HPDE6-E6E7 (cell line): ENCODE results near the gene MCUR1.
A peak's percentile ranks its signal among the peaks of the same experiment; 100 is the strongest.
"Not testable (repeated sequence)": the region's sequence is repeated elsewhere in the genome, so short reads cannot be mapped to it uniquely, and the experiment has no call there.

Experiments
- DNase-seq: peaks from one replicate; pipeline ENCODE4 v3.0.0; 2011; ENCODE audit warnings: missing footprints; ENCODE audit errors: extremely low spot score

MCUR1 gene

GRCh38 chr6:13828656-13829301 is 14.4 kb upstream of the MCUR1 start:
- DNase-seq = not testable (repeated sequence)

- DNase-seq = no peak
These were observed 12.7 kb upstream of the MCUR1 start for GRCh38 chr6:13827032-13827431.

- no peak for DNase-seq
These were observed 11.5 kb upstream of the MCUR1 start for GRCh38 chr6:13825871-13826270.

- no peak for DNase-seq
These were observed 4.0 kb upstream of the MCUR1 start for GRCh38 chr6:13818341-13818740.

GRCh38 chr6:13814938-13815575 is 700 bp upstream of the MCUR1 start:
- no peak for DNase-seq

DNA sequence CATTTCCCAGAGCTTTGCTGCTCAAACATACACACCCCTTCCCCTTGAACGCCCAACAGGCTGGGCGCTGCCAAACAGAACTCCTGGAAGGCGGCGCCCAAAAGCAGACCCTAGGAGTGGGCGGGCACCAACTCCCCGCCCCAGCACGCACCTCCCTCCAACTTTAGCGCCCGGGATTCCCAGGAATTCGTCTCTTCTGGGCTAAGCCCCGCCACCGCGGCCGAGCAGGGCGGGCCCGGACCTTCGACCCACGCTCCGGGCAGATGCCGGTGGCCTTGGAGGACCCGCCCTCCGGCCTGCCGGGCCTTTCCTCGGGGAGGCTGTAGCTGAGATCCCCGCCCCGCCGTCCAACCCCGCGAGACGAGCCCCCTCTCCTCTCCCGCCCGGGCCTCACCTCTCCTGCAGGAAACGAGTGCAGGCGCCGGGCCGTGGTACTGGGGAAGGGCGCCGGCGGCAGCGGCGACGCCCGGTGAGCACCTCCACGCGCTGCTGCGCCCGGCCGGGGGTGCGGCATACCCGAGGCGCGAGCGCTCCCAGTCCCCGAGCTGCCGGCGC is 659 bp downstream of the MCUR1 start:
- DNase-seq = no peak

DNA sequence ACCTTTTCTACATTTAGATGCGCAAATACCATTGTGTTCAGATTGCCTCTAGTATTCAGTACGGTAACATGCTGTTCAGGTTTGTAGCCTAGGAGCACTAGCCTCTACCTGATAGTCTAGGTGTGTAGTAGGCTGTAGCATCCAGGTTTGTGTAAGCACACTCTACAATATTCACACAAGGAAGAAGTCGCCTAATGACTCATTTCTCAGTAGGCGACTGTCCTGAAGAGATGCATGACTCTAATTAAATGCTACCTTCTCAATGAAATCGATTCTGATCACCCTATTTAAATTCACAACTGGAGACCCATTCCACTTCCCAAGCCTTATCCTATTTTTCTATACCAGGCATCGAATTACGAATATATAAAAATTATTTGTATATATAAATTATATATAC is 1.3 kb downstream of the MCUR1 start:
- no peak for DNase-seq

GRCh38 chr6:13812359-13812642 is 2.1 kb downstream of the MCUR1 start:
- DNase-seq = no peak

- no peak for DNase-seq
These were observed 2.6 kb downstream of the MCUR1 start for GRCh38 chr6:13811627-13812358.

DNA sequence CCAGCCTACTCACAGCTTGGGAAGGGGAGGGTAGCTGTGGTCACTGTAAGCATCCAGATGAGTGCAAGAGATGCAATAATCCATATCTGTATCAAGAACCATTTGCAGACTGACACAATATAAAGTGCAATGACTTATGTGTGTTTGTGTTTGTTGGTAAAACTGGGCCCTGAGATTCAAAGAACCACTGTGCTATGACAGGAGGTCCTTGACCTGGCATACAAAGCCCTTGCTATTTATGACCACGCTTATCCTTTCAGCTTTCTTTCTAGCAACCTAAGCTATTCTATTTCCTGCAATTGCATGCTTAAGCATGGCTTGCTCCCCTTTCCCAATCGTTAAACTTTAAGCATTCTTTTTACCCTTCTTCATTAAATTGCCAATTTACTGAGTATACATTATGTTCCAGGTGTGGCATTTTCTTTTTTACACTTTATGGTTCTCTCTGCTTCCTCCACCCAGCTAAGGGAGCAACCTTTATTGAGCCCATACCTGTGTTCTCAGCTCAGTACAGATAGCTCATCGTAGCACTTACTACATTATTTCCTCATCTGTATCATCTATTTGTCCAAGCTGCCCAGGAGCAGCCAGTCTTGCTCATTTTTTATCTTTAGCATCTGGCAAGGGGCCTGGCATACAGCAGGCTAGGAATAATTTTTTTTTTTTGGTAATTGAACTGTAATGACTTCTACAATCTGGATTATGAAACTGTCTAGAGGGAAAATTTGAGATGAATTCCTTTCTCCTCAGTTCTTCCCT is 3.5 kb downstream of the MCUR1 start:
- DNase-seq = no peak

DNA sequence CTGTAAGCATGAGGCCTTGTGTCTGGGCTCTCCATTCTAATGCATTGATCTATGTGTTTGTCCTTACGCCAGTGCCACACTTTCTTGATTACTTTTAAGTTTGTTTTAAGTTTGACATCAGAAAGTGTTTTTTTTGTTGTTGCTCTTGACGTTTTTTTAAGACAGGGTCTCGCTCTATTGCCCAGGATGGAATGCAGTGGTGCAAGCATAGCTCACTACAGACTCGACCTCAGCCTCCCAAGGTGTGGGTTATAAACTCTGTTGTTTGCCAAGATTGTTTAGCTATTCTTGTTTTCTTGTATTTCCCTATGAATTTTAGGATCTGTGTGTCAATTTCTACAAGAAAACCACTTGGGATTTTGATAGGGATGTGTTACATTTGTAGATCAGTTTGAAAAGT is 5.6 kb downstream of the MCUR1 start:
- DNase-seq = no peak

DNA sequence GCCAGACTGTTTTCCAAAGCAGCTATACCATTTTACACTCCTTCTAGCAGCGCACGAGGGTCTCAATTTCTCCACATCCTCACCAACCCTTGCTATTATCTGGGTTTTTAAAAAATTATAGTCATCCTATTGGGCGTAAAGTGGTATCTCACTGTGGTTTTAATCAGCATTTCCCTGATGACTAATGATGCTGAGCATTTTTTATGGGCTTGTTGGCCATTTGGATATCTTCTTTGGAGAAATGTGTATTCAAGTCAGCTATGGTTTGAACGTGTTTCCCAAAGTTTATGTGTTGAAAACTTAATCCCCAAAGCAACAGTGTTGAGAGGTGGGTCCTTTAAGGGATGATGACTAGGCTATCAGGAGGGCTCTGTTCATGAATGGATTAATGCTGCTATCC is 6.7 kb downstream of the MCUR1 start:
- DNase-seq = no peak

DNA sequence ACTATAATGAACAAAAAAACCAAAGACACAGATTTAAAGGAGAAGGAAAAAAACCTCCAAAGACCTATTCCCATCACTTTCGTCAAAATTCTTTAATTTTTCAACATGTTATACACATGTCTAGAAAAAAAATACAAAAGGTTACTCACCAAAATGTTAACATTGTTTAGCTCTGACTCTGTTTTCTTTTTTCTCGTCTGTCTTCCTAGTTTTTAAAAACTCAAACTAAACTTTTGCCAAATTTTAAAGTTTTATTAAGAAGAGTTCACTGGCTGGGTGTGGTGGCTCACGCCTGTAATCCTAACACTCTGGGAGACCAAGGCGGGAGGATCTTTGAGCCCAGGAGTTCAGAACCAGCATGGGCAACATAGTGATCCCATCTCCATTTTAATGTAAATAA is 10.8 kb downstream of the MCUR1 start:
- no peak for DNase-seq

DNA sequence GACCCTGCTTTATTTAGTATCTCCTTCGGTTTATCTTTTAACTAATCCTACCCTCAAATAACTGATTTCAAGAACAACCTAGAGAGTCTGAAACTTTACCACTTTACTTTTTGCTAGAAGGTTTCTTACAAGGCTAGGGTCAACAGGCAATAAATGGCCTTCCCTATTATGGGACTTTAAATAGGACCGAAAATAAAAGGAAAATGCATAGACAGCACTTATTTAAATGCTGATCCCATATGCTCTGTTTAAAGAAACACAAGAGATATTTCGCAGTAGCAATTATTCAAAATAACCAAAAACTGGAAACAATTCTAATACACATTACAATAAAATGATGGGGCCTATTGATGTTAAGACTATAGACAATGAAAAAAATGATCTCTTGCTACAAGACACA is 13.7 kb downstream of the MCUR1 start:
- DNase-seq = no peak

- DNase-seq = no peak
These were observed 17.6 kb downstream of the MCUR1 start for GRCh38 chr6:13796781-13797180.

DNA sequence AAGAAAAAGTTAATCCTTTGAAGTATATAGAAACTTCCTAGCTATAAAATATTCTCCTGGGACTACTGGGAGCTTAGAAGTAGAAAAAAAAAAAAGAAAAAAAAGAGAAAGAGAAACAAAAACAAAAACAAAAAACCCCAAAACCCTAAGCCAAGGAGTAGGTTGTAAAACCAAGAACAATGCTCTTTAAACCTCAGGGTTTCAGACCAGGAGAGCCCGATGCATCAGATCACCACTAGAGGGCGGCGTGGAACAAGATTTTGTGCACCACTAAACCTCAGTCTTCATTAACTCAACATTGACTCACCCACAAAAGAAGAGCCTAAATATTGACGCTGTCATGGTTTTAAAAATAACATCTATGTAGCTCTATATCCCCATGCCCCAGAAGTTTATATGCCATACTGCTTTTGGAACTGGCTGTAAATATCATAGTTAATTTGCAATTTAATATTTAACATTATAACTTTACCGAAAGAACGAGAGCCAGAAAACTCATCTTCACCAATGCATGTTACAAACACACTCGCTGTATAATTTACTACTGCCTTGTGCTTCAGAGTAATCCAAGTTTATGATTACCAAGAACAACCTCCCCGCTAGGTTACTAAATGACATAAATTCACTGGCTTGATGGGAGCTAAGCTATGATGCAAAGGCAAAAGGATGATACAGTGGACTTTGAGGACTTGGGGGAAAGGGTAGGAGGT is 19.2 kb downstream of the MCUR1 start:
- peak; percentile 60 for DNase-seq

DNA sequence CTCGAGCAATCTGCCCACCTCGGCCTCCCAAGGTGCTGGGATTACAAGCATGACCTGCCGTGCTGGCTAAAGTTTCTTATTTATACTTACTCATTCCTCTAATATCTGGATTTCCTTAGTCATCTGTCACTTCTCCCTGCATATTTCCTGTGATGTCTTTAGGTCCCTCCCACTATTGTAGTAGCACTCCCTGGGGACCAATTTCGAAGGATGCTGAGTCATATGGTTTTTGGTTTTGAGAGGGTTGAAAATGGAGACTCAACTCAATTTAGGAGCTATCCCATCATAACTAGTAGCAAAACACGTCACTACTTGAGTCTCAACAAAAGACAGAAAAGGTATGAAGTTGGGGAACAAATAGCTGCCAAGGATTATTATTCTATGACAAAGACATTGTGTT is 20.2 kb downstream of the MCUR1 start:
- DNase-seq = no peak

DNA sequence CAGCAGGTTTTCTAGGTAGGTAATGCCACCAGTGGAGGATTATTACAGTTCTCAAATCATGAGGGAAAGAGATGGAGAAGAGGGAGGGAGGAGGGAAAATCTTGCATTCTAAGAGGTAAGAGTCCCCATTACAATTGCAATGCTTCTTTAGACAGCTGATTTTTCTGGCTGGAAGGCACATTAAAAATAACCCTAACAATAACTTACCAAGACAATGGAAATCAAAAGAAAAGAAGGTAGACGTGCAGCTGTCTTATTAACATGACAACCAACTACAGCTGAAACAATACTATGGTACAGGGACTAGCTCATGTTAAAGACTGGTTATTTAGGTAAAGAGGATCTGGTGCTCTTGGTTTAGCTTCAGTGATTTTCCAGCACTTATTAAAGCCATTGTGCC is 24.6 kb downstream of the MCUR1 start:
- DNase-seq = no peak

- DNase-seq = no peak
These were observed 25.5 kb downstream of the MCUR1 start for GRCh38 chr6:13788820-13789219.

- DNase-seq = no peak
These were observed 27.2 kb downstream of the MCUR1 start for GRCh38 chr6:13787137-13787536.

GRCh38 chr6:13780162-13780561 is 34.2 kb downstream of the MCUR1 start:
- DNase-seq = not testable (repeated sequence)

DNA sequence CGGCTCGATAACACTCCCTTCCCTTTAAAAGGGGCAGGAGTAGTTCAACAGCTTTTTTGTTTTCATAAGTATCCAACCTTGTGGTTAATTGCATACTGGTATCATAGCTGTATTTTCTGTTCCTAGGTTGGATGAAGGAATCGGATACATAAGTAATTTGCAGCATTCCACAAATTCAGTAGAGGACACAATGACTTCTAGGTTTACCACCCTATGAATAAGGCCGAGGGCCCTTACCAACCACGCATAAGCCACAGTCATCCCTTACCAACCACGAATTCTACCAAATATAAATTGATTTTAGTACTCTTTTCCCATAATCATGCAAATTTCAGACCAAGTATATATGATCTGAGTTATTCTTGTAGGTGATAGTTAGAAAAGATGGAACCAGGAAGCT is 36.3 kb downstream of the MCUR1 start:
- no peak for DNase-seq
